KOPT-K1 (cell line): ENCODE data around the gene PYGM.
A peak's percentile ranks its signal among the peaks of the same experiment; 100 is the strongest.

Experiments
- H3K27ac ChIP-seq: fragments of 200-600 bp; sonication (generic); 2 replicates; pipeline ENCODE4 v1.5.1; 2016; ENCODE audit warnings: antibody characterized with exemption, mild to moderate bottlenecking, low read depth, low read length; ENCODE audit not compliant: poor library complexity, severe bottlenecking
- H3K36me3 ChIP-seq: fragments of 200-600 bp; sonication (generic); 2 replicates; pipeline ENCODE4 v1.5.1; 2017; ENCODE audit warnings: antibody characterized with exemption, mild to moderate bottlenecking, low read length, moderate library complexity; ENCODE audit not compliant: insufficient read depth
- H3K9me3 ChIP-seq: fragments of 200-600 bp; sonication (generic); 2 replicates; pipeline ENCODE4 v1.5.1; 2017; ENCODE audit warnings: antibody characterized with exemption, low read length, mild to moderate bottlenecking; ENCODE audit not compliant: insufficient read depth, poor library complexity, severe bottlenecking

PYGM gene

GRCh38 chr11:64744544-64745188 lies 15.1 kb downstream of the PYGM start:
- peaks cover 20% of the 10 kb centered on the region for H3K36me3 ChIP-seq
- peak overlapping the region; percentile 98 for H3K27ac ChIP-seq
- H3K9me3 ChIP-seq = no peaks in the 10 kb centered on the region

GRCh38 chr11:64743591-64744543 lies 15.9 kb downstream of the PYGM start, which contains the start of gene RASGRP2:
Gene RASGRP2 (minus strand): TSS chr11:64744142. CDS start chr11:64742866, 1,276 bp downstream.
- Histone ChIP-seq H3K36me3 (peaks cover 28% of the 10 kb centered on the region), H3K9me3 (no peaks in the 10 kb centered on the region), H3K27ac (peak within 1 kb of the TSS; percentile 98)

- peaks cover 28% of the 10 kb centered on the region for H3K36me3 ChIP-seq
- peak overlapping the region; percentile 98 for H3K27ac ChIP-seq
- H3K9me3 ChIP-seq = no peaks in the 10 kb centered on the region
Observed at GRCh38 chr11:64742889-64743590, 16.7 kb downstream of the PYGM start.

GRCh38 chr11:64742087-64742888 lies 17.5 kb downstream of the PYGM start:
- no peaks in the 10 kb centered on the region for H3K9me3 ChIP-seq
- H3K36me3 ChIP-seq = peaks cover 32% of the 10 kb centered on the region
- no peak overlapping the region for H3K27ac ChIP-seq

GRCh38 chr11:64741375-64742086 lies 18.2 kb downstream of the PYGM start:
- Histone ChIP-seq H3K36me3 (peaks cover 39% of the 10 kb centered on the region), H3K27ac (no peak overlapping the region)

GRCh38 chr11:64739871-64740270 lies 19.9 kb downstream of the PYGM start:
- no peaks in the 10 kb centered on the region for H3K9me3 ChIP-seq
- H3K36me3 ChIP-seq = peaks cover 56% of the 10 kb centered on the region
- H3K27ac ChIP-seq = no peak overlapping the region

More at GRCh38 chr11:64741375-64742086, 18.2 kb downstream of the PYGM start:
- H3K9me3 ChIP-seq = no peaks in the 10 kb centered on the region

GRCh38 chr11:64736654-64737053 lies 23.1 kb downstream of the PYGM start:
- no peaks in the 10 kb centered on the region for H3K9me3 ChIP-seq
- H3K36me3 ChIP-seq = peaks cover 81% of the 10 kb centered on the region
- H3K27ac ChIP-seq = no peak overlapping the region

GRCh38 chr11:64735725-64736259 lies 24.0 kb downstream of the PYGM start:
- H3K27ac ChIP-seq = no peak overlapping the region
- peaks cover 79% of the 10 kb centered on the region for H3K36me3 ChIP-seq
- no peaks in the 10 kb centered on the region for H3K9me3 ChIP-seq

GRCh38 chr11:64734811-64735724 lies 24.7 kb downstream of the PYGM start:
- H3K9me3 ChIP-seq = no peaks in the 10 kb centered on the region
- no peak overlapping the region for H3K27ac ChIP-seq

GRCh38 chr11:64731601-64732000 lies 28.2 kb downstream of the PYGM start:
- Histone ChIP-seq H3K36me3 (peaks cover 76% of the 10 kb centered on the region), H3K9me3 (no peaks in the 10 kb centered on the region), H3K27ac (no peak overlapping the region)

More at GRCh38 chr11:64734811-64735724, 24.7 kb downstream of the PYGM start:
- peaks cover 79% of the 10 kb centered on the region for H3K36me3 ChIP-seq

- Histone ChIP-seq H3K36me3 (peaks cover 59% of the 10 kb centered on the region), H3K9me3 (no peaks in the 10 kb centered on the region), H3K27ac (no peak overlapping the region)
Observed at GRCh38 chr11:64729851-64730382, 29.9 kb downstream of the PYGM start.

- Histone ChIP-seq H3K36me3 (peaks cover 51% of the 10 kb centered on the region), H3K27ac (no peak overlapping the region), H3K9me3 (no peaks in the 10 kb centered on the region)
Observed at GRCh38 chr11:64728757-64729365, 30.9 kb downstream of the PYGM start.
